NCI-H128 (cell line): Measurements from ENCODE around the gene CES3.

Experiments used
- DNase-seq: peaks from one replicate; lab custom pipeline; 2025; ENCODE audit not compliant: unreplicated experiment; lab: John Stamatoyannopoulos, UW

Gene CES3

GRCh38 chr16:67000384-67001351, 39.6 kb downstream of the CES3 start:
- no peak for DNase-seq

GRCh38 chr16:67001726-67002125, 40.7 kb downstream of the CES3 start:
- DNase-seq, result no peak

- no peak for DNase-seq
These were observed 46.0 kb downstream of the CES3 start for GRCh38 chr16:67006930-67007658.

GRCh38 chr16:67009158-67009557, 48.1 kb downstream of the CES3 start:
- no peak for DNase-seq

- DNase-seq, result no peak
These were observed 50.2 kb downstream of the CES3 start for GRCh38 chr16:67011274-67011673.

- DNase-seq, result no peak
These were observed 52.3 kb downstream of the CES3 start for GRCh38 chr16:67013233-67013822.

- DNase-seq, result no peak
These were observed 53.0 kb downstream of the CES3 start for GRCh38 chr16:67013823-67014633.

- DNase-seq, result no peak
These were observed 53.7 kb downstream of the CES3 start for GRCh38 chr16:67014634-67015312.

GRCh38 chr16:67015313-67015731, 54.3 kb downstream of the CES3 start:
- no peak for DNase-seq

- no peak for DNase-seq
These were observed 55.1 kb downstream of the CES3 start for GRCh38 chr16:67016143-67016542.

- DNase-seq, result no peak
These were observed 55.8 kb downstream of the CES3 start for GRCh38 chr16:67016681-67017420.

GRCh38 chr16:67017421-67017750, 56.3 kb downstream of the CES3 start:
- no peak for DNase-seq

- peak; percentile 80 for DNase-seq
These were observed 56.9 kb downstream of the CES3 start for GRCh38 chr16:67017810-67018488.

- no peak for DNase-seq
These were observed 58.1 kb downstream of the CES3 start for GRCh38 chr16:67019171-67019570.

- no peak for DNase-seq
These were observed 60.3 kb downstream of the CES3 start for GRCh38 chr16:67021321-67021720.

- DNase-seq, result no peak
These were observed 61.6 kb downstream of the CES3 start for GRCh38 chr16:67022531-67023214.

- DNase-seq, result no peak
These were observed 62.6 kb downstream of the CES3 start for GRCh38 chr16:67023689-67024088.
